HepG2 (cell line): ENCODE data around the gene AGAP3. TPM values are rescaled to one million over a fixed set of nuclear protein-coding genes. Genes with fewer than 3 reads are reported as not detected.

Source experiments
- ATAC-seq: fragments of 200-7000 bp; cut with Tn5 transposase; 3 replicates; pipeline ENCODE4 v1.9.1; 2020; ENCODE audit warnings: mild to moderate bottlenecking, moderate library complexity
- BruUV-seq: library from RNA; stranded (reverse); fragments of 400-500 nt; replicated peaks from 2 replicates; lab custom pipeline; 2021; lab: Mats Ljungman, UMichigan
- CTCF ChIA-PET: fragments of 300-600 bp; formaldehyde crosslinking; extraction: SDS; loops from one replicate; lab custom pipeline; 2021; ENCODE audit warnings: low total read pairs, inconsistent platforms, low intra/inter-chr PET ratio; lab: Yijun Ruan, JAX
- POLR2A ChIA-PET: fragments of 350-600 bp; sonication (Branson Sonifier 250); formaldehyde crosslinking; loops from one replicate; lab custom pipeline; 2020; ENCODE audit warnings: antibody characterized with exemption, inconsistent platforms; lab: Yijun Ruan, JAX
- DNase-seq: peaks from one replicate; pipeline ENCODE4 v3.0.0-alpha.2; 2015; ENCODE audit warnings: low spot score
- FAIRE-seq: peaks from 3 replicates; lab custom pipeline; 2011; peaks lifted over from hg19 to GRCh38; lab: Jason Lieb, UNC
- H2AFZ ChIP-seq: one replicate; pipeline ENCODE4 v1.6.1; 2011; ENCODE audit warnings: low read length, inconsistent platforms
- H3K27ac ChIP-seq: fragments of 300-600 bp; 3 replicates; pipeline ENCODE4 v1.8.0; 2011; ENCODE audit warnings: mixed run types, mild to moderate bottlenecking, mixed read lengths, low read length, inconsistent platforms; ENCODE audit not compliant: insufficient read depth; ENCODE audit errors: extremely low read length
- H3K27me3 ChIP-seq, 2 experiments: fragments of 200-600 bp in 1 of 2; 2 replicates in 1 of 2; 3 replicates in 1 of 2; pipeline versions ENCODE4 v1.6.0 to v1.8.0; 2011; ENCODE audit warnings: low read length in 2 of 2, mild to moderate bottlenecking in 2 of 2, moderate library complexity in 2 of 2, inconsistent platforms in 1 of 2; ENCODE audit not compliant: insufficient read depth in 2 of 2, control insufficient read depth in 1 of 2
- H3K36me3 ChIP-seq, 2 experiments: fragments of 200-600 bp in 1 of 2; replicated peaks in 1 of 2; 2 replicates in 1 of 2; 3 replicates in 1 of 2; pipeline versions ENCODE4 v1.5.1 to v1.8.0; 2011; ENCODE audit warnings: low read length in 2 of 2, inconsistent platforms in 1 of 2; ENCODE audit not compliant: insufficient read depth in 2 of 2, control insufficient read depth in 1 of 2
- H3K4me1 ChIP-seq: 2 replicates; pipeline ENCODE4 v1.5.1; 2012; ENCODE audit warnings: low read length, inconsistent platforms; ENCODE audit not compliant: insufficient read depth
- H3K4me2 ChIP-seq: 2 replicates; pipeline ENCODE4 v1.6.0; 2011; ENCODE audit warnings: low read depth, low read length, inconsistent platforms
- H3K4me3 ChIP-seq, 3 experiments: fragments of 200-600 bp in 1 of 3; sonication (generic), shearing (Covaris generic) in 1 of 3; replicated peaks in 1 of 3; 2 replicates each; pipeline ENCODE4 v1.5.1; 2011 to 2016; ENCODE audit warnings: low read length in 3 of 3, inconsistent platforms in 2 of 3, low read depth in 2 of 3, mild to moderate bottlenecking in 2 of 3, control low read depth in 1 of 3, mixed read lengths in 1 of 3; ENCODE audit not compliant: insufficient read depth in 1 of 3
- H3K79me2 ChIP-seq: one replicate; pipeline ENCODE4 v1.6.1; 2011; ENCODE audit warnings: low read length, inconsistent platforms; ENCODE audit not compliant: insufficient read depth
- H3K9ac ChIP-seq: 2 replicates; pipeline ENCODE4 v1.6.0; 2011; ENCODE audit warnings: mild to moderate bottlenecking, low read depth, low read length, inconsistent platforms; ENCODE audit not compliant: insufficient read depth
- H3K9me3 ChIP-seq: 2 replicates; pipeline ENCODE4 v1.5.1; 2012; ENCODE audit warnings: mild to moderate bottlenecking, low read length
- H4K20me1 ChIP-seq: 2 replicates; pipeline ENCODE4 v1.6.0; 2011; ENCODE audit warnings: inconsistent platforms, mild to moderate bottlenecking, low read length, moderate library complexity; ENCODE audit not compliant: insufficient read depth
- BHLHE40 ChIP-seq: IDR thresholded peaks from 2 replicates; pipeline ENCODE4 v1.6.1; 2011; ENCODE audit warnings: low read length, improper control_type of control experiment
- DR1 ChIP-seq: sonication (generic); formaldehyde crosslinking; IDR thresholded peaks from 2 replicates; pipeline ENCODE4 v1.8.0; 2021; ENCODE audit warnings: mild to moderate bottlenecking, missing genetic modification reagents, inconsistent platforms
- EEA1 ChIP-seq: sonication (generic); formaldehyde crosslinking; IDR thresholded peaks from 2 replicates; pipeline ENCODE4 v1.5.1; 2020; ENCODE audit warnings: mild to moderate bottlenecking, missing genetic modification reagents, borderline replicate concordance
- ISX ChIP-seq: sonication (generic); formaldehyde crosslinking; conservative IDR thresholded peaks from 2 replicates; pipeline ENCODE4 v1.5.0; 2020; ENCODE audit warnings: missing genetic modification reagents
- KAT8 ChIP-seq: IDR thresholded peaks from 2 replicates; pipeline ENCODE4 v1.6.1; 2016; ENCODE audit warnings: missing genetic modification reagents, missing compliant biosample characterization
- KLF6 ChIP-seq: IDR thresholded peaks from 2 replicates; pipeline ENCODE4 v1.8.0; 2016; ENCODE audit warnings: missing biosample characterization, missing genetic modification reagents
- LCORL ChIP-seq, 2 experiments: fragments of 450-650 bp in 1 of 2; sonication (generic) in 1 of 2; formaldehyde crosslinking in 1 of 2; IDR thresholded peaks; 2 replicates each; pipeline versions ENCODE4 v1.5.0 to v1.6.1; 2017 to 2020; ENCODE audit warnings: antibody characterized with exemption in 1 of 2, missing genetic modification reagents in 1 of 2
- MEF2D ChIP-seq: sonication (generic); formaldehyde crosslinking; IDR thresholded peaks from 2 replicates; pipeline ENCODE4 v1.5.1; 2020; ENCODE audit warnings: mild to moderate bottlenecking, missing genetic modification reagents
- MLLT10 ChIP-seq: sonication (generic); formaldehyde crosslinking; IDR thresholded peaks from 2 replicates; pipeline ENCODE4 v1.4.0; 2020; ENCODE audit warnings: missing genetic modification reagents
- PCBP1 ChIP-seq: fragments of 200-400 bp; formaldehyde crosslinking; IDR thresholded peaks from 2 replicates; pipeline ENCODE4 v1.6.1; 2017; ENCODE audit warnings: mild to moderate bottlenecking, low read depth, low read length, borderline replicate concordance
- RBFOX2 ChIP-seq: fragments of 200-400 bp; formaldehyde crosslinking; IDR thresholded peaks from 2 replicates; pipeline ENCODE4 v1.6.1; 2017; ENCODE audit warnings: low read depth, mild to moderate bottlenecking, low read length
- TCF7 ChIP-seq: sonication (generic); IDR thresholded peaks from 2 replicates; pipeline ENCODE4 v1.6.1; 2016; ENCODE audit warnings: antibody characterized with exemption, low read depth
- YEATS2 ChIP-seq: sonication (generic); formaldehyde crosslinking; IDR thresholded peaks from 2 replicates; pipeline ENCODE4 v1.4.0; 2020; ENCODE audit warnings: missing genetic modification reagents, borderline replicate concordance
- ZFP37 ChIP-seq: sonication (generic); formaldehyde crosslinking; IDR thresholded peaks from 2 replicates; pipeline ENCODE4 v1.4.0; 2020; ENCODE audit warnings: missing genetic modification reagents, borderline replicate concordance
- ZNF224 ChIP-seq: sonication (generic); formaldehyde crosslinking; IDR thresholded peaks from 2 replicates; pipeline ENCODE4 v1.5.0; 2020; ENCODE audit warnings: mild to moderate bottlenecking, missing genetic modification reagents
- ZNF232 ChIP-seq: sonication (generic); formaldehyde crosslinking; IDR thresholded peaks from 2 replicates; pipeline ENCODE4 v1.4.0; 2020; ENCODE audit warnings: missing genetic modification reagents, borderline replicate concordance
- ZNF337 ChIP-seq: sonication (generic); formaldehyde crosslinking; IDR thresholded peaks from 2 replicates; pipeline ENCODE4 v1.5.1; 2020; ENCODE audit warnings: missing genetic modification reagents, low read depth, mild to moderate bottlenecking, borderline replicate concordance
- ZNF703 ChIP-seq: sonication (generic); formaldehyde crosslinking; IDR thresholded peaks from 2 replicates; pipeline ENCODE4 v1.5.1; 2020; ENCODE audit warnings: missing genetic modification reagents, mild to moderate bottlenecking, moderate library complexity, borderline replicate concordance
- WGBS: methylation state at CpG from one replicate; pipeline ENCODE4 v1.1.6; 2017; ENCODE audit warnings: low lambda C conversion rate; 5-methylcytosine and 5-hydroxymethylcytosine counted together
- in situ Hi-C: cut with HindIII; loops from 2 replicates; pipeline ENCODE4 v1.10.0; 2017; ENCODE audit warnings: low pct_unique_long_range_greater_than_20kb; ENCODE audit not compliant: extremely low pct_ligation_motif_present
- intact Hi-C: fragments of 100-400 bp; cut with micrococcal nuclease; formaldehyde crosslinking; loops from one replicate; pipeline ENCODE4 v1.10.0; 2022; ENCODE audit not compliant: unreplicated experiment
- polyA plus RNA-seq, 8 experiments: library from polyadenylated mRNA; depleted of rRNA in 3 of 8; stranded (reverse) in 7 of 8; unstranded in 1 of 8; fragments of >200 nt; fragmentation: Illumina TruSeq in 4 of 8; extraction: Trizol in 4 of 8; gene quantifications; 2 replicates each; pipeline versions ENCODE4 v1.2.1 to v1.2.3, GENCODE V29; 2011 to 2016; ENCODE audit warnings: low read depth in 4 of 8, missing spikeins in 1 of 8, mixed read lengths in 1 of 8; ENCODE audit not compliant: insufficient read depth in 1 of 8
- total RNA-seq, 5 experiments: library from RNA; depleted of rRNA; stranded (reverse); fragments of >200 nt; fragmentation: Illumina TruSeq; extraction: Trizol; gene quantifications; 2 replicates each; pipeline ENCODE4 v1.2.3, GENCODE V29; 2016; ENCODE audit warnings: low read depth in 1 of 5

Gene AGAP3
- total and polyA plus RNA-seq, 2 of the 13 experiments (the other 11 are each of a cell fraction or from before 2014, with no cell fraction given): 31.3 to 61.4 TPM

- TF ChIP-seq MEF2D (CRISPR knock-in tag): no peak
- no peak for TF ChIP-seq ZNF232 (CRISPR knock-in tag)
- TF ChIP-seq KLF6: no peak
- no peak for TF ChIP-seq ZFP37 (CRISPR knock-in tag)
- TF ChIP-seq MLLT10 (CRISPR knock-in tag): no peak
- no peak for TF ChIP-seq BHLHE40
- no peak for TF ChIP-seq YEATS2 (CRISPR knock-in tag)
- no peak for TF ChIP-seq ZNF224
- TF ChIP-seq ZNF703 (CRISPR knock-in tag): no peak
- TF ChIP-seq KAT8 (CRISPR knock-in tag): no peak
- no peak for TF ChIP-seq LCORL (IDR thresholded peaks at IDR 0.05)
- TF ChIP-seq LCORL (CRISPR knock-in tag; IDR thresholded peaks at IDR 0.05): no peak
- TF ChIP-seq PCBP1: no peak
- TF ChIP-seq TCF7: no peak
- no peak for TF ChIP-seq ZNF337 (CRISPR knock-in tag)
- no peak for TF ChIP-seq DR1 (CRISPR knock-in tag)
- no peak for TF ChIP-seq ISX
- TF ChIP-seq EEA1 (CRISPR knock-in tag): no peak
- no peak for TF ChIP-seq RBFOX2
- Histone ChIP-seq H3K27me3 (peaks cover 1 to 12% of the 10 kb centered on the region in 2 experiments; a peak in 3 of 5 replicates), H3K4me1 (no peaks in the 10 kb centered on the region), H3K9me3 (no peaks in the 10 kb centered on the region), H3K4me3 (no peak within 1 kb of the TSS), H3K4me2 (no peak within 1 kb of the TSS), H2AFZ (no peak within 1 kb of the TSS), H3K27ac (no peak within 1 kb of the TSS), H4K20me1 (no peaks in the 10 kb centered on the region), H3K36me3 (no peaks in the 10 kb centered on the region), H3K9ac (no peak within 1 kb of the TSS), H3K79me2 (no peaks in the 10 kb centered on the region)
- BruUV-seq: no TSS peak
- DNase-seq (no peak), FAIRE-seq (no peak), ATAC-seq (no peak)
- in situ Hi-C loops: no loop called here
- WGBS: 68% methylated on average over 19 of the region's 22 CpGs
- ChIA-PET POLR2A (no interaction called here), CTCF (no interaction called here)
- intact Hi-C loops: no loop called here
Observed at GRCh38 chr7:151047976-151048815, 38.1 kb upstream of the AGAP3 start, which contains the start of gene ASIC3. TSS of gene ASIC3 (plus strand) at chr7:151048531. CDS start at chr7:151048886, 355 bp downstream.
